Measurements from ENCODE around the gene PPIL6.

PPIL6 gene

GRCh38 chr6:109446541-109446940 is 6.1 kb upstream of the PPIL6 start:
- no peaks in the 10 kb centered on the region for H3K27me3 ChIP-seq (replicated peaks; ENCODE audit: control insufficient read depth, insufficient read depth, low read length)
- no peak overlapping the region for H3K9ac ChIP-seq (ENCODE audit: low read length)
- DNase-seq (ENCODE audit: low read depth) = no peak
- peaks cover 41% of the 10 kb centered on the region for H3K36me3 ChIP-seq (ENCODE audit: control insufficient read depth, insufficient read depth, low read length, severe bottlenecking)
- H3K4me3 ChIP-seq (ENCODE audit: low read length) = no peak overlapping the region
- no peaks in the 10 kb centered on the region for H3K9me3 ChIP-seq (ENCODE audit: control insufficient read depth, low read length)
- peaks cover 2% of the 10 kb centered on the region for H3K4me1 ChIP-seq (ENCODE audit: control insufficient read depth, insufficient read depth, low read length)

- Histone ChIP-seq H3K4me1 (ENCODE audit: control insufficient read depth, insufficient read depth, low read length) (peaks cover 7% of the 10 kb centered on the region), H3K9ac (ENCODE audit: low read length) (no peak overlapping the region), H3K27me3 (replicated peaks; ENCODE audit: control insufficient read depth, insufficient read depth, low read length) (no peaks in the 10 kb centered on the region), H3K36me3 (ENCODE audit: control insufficient read depth, insufficient read depth, low read length, severe bottlenecking) (peaks cover 39% of the 10 kb centered on the region), H3K4me3 (ENCODE audit: low read length) (no peak overlapping the region), H3K9me3 (ENCODE audit: control insufficient read depth, low read length) (no peaks in the 10 kb centered on the region)
- no peak for DNase-seq (ENCODE audit: low read depth)
Measured at GRCh38 chr6:109446072-109446471, 5.6 kb upstream of the PPIL6 start.

GRCh38 chr6:109445382-109445781 is 5.0 kb upstream of the PPIL6 start:
- Histone ChIP-seq H3K36me3 (ENCODE audit: control insufficient read depth, insufficient read depth, low read length, severe bottlenecking) (peaks cover 39% of the 10 kb centered on the region), H3K27me3 (replicated peaks; ENCODE audit: control insufficient read depth, insufficient read depth, low read length) (no peaks in the 10 kb centered on the region), H3K9me3 (ENCODE audit: control insufficient read depth, low read length) (no peaks in the 10 kb centered on the region), H3K4me1 (ENCODE audit: control insufficient read depth, insufficient read depth, low read length) (peaks cover 7% of the 10 kb centered on the region), H3K9ac (ENCODE audit: low read length) (no peak overlapping the region), H3K4me3 (ENCODE audit: low read length) (no peak overlapping the region)
- no peak for DNase-seq (ENCODE audit: low read depth)

GRCh38 chr6:109443425-109443950 is 3.1 kb upstream of the PPIL6 start:
- peaks cover 39% of the 10 kb centered on the region for H3K36me3 ChIP-seq (ENCODE audit: control insufficient read depth, insufficient read depth, low read length, severe bottlenecking)
- H3K4me3 ChIP-seq (ENCODE audit: low read length) = no peak overlapping the region
- no peak overlapping the region for H3K9ac ChIP-seq (ENCODE audit: low read length)
- no peaks in the 10 kb centered on the region for H3K9me3 ChIP-seq (ENCODE audit: control insufficient read depth, low read length)
- DNase-seq (ENCODE audit: low read depth) = no peak
- peaks cover 19% of the 10 kb centered on the region for H3K4me1 ChIP-seq (ENCODE audit: control insufficient read depth, insufficient read depth, low read length)
- no peaks in the 10 kb centered on the region for H3K27me3 ChIP-seq (replicated peaks; ENCODE audit: control insufficient read depth, insufficient read depth, low read length)

DNA sequence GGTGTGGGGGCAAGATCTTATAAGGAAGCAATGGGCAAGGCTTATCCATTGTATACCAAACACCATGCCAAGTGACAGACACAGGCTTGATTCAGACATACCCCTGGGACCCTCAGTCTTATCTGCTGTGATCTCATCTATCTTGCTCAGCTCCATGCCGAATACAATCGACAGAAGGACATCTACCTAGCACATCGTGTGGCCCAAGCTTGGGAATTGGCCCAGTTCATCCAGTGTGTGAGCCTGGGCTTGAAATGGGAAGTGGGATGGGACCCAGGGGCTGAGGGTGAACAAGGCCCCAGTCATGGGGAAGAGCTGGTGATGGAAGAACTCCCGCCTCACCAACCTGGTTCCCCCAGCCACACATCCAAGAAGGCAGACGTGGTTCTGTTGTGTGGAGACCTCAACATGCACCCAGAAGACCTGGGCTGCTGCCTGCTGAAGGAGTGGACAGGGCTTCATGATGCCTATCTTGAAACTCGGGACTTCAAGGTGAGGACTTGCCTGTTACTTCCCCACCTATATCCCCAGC is 2.0 kb upstream of the PPIL6 start:
- peaks cover 39% of the 10 kb centered on the region for H3K36me3 ChIP-seq (ENCODE audit: control insufficient read depth, insufficient read depth, low read length, severe bottlenecking)
- peaks cover 19% of the 10 kb centered on the region for H3K4me1 ChIP-seq (ENCODE audit: control insufficient read depth, insufficient read depth, low read length)
- H3K27me3 ChIP-seq (replicated peaks; ENCODE audit: control insufficient read depth, insufficient read depth, low read length) = no peaks in the 10 kb centered on the region
- DNase-seq (ENCODE audit: low read depth) = no peak
- H3K9ac ChIP-seq (ENCODE audit: low read length) = no peak overlapping the region
- no peaks in the 10 kb centered on the region for H3K9me3 ChIP-seq (ENCODE audit: control insufficient read depth, low read length)
- H3K4me3 ChIP-seq (ENCODE audit: low read length) = no peak overlapping the region

DNA sequence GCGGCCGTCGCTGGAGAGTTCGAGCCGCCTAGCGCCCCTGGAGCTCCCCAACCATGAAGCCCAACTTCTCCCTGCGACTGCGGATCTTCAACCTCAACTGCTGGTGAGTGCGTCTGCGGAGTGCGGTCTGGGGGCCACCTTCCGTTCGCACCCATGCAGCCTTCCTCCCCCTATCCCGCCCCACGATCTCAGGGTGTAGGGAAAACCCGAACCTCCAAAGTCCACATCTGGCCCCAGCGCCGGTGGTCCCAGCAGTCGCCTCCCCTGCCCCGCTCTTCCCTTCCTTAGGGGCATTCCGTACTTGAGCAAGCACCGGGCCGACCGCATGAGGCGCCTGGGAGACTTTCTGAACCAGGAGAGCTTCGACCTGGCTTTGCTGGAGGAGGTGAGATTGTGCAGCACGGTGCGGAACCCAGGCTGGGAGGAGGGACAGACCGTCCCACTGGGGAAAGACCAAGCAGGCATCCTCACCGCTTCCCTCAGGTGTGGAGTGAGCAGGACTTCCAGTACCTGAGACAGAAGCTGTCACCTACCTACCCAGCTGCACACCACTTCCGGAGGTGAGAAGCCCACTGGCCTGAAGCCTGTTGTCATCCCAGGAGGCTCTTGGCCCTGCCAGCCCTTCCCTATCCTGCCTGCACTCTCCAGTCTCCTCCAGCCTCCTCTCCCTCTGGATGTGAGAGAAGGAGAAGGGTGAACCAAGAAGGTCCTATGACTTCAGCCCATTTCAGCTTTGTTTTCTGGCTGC is 815 bp upstream of the PPIL6 start:
- DNase-seq (ENCODE audit: low read depth) = peak; percentile 73
- H3K36me3 ChIP-seq (ENCODE audit: control insufficient read depth, insufficient read depth, low read length, severe bottlenecking) = peaks cover 33% of the 10 kb centered on the region

GRCh38 chr6:109436041-109436440 is 4.4 kb downstream of the PPIL6 start:
- no peaks in the 10 kb centered on the region for H3K9me3 ChIP-seq (ENCODE audit: control insufficient read depth, low read length)
- DNase-seq (ENCODE audit: low read depth) = no peak
- peaks cover 25% of the 10 kb centered on the region for H3K4me1 ChIP-seq (ENCODE audit: control insufficient read depth, insufficient read depth, low read length)
- no peak overlapping the region for H3K4me3 ChIP-seq (ENCODE audit: low read length)
- no peaks in the 10 kb centered on the region for H3K36me3 ChIP-seq (ENCODE audit: control insufficient read depth, insufficient read depth, low read length, severe bottlenecking)
- H3K27me3 ChIP-seq (replicated peaks; ENCODE audit: control insufficient read depth, insufficient read depth, low read length) = no peaks in the 10 kb centered on the region
- no peak overlapping the region for H3K9ac ChIP-seq (ENCODE audit: low read length)

More for the DNA sequence above, 815 bp upstream of the PPIL6 start:
- no peaks in the 10 kb centered on the region for H3K27me3 ChIP-seq (replicated peaks; ENCODE audit: control insufficient read depth, insufficient read depth, low read length)
- H3K9me3 ChIP-seq (ENCODE audit: control insufficient read depth, low read length) = no peaks in the 10 kb centered on the region
- H3K4me1 ChIP-seq (ENCODE audit: control insufficient read depth, insufficient read depth, low read length) = peaks cover 19% of the 10 kb centered on the region
- peak overlapping the region; percentile 94 for H3K4me3 ChIP-seq (ENCODE audit: low read length)
- peak overlapping the region; percentile 94 for H3K9ac ChIP-seq (ENCODE audit: low read length)

DNA sequence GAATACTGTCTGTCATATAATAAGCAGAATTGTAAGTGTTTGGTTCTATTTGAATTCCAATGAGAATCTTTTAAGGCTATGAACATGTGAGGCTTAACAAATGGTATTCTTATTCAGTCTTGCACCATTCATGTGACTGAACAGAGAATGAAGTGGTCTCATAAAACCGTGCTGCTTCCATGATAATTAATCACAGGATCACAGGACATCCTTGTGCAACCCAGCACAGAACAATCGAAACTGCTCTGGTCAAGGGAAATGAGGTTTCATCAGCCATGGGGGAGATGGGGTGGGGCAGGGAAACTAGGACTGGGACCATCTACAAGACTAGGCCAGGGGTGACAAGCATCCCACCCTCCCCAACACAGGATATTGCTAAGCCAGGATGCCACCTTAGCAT is 6.0 kb downstream of the PPIL6 start:
- H3K9me3 ChIP-seq (ENCODE audit: control insufficient read depth, low read length) = no peaks in the 10 kb centered on the region
- no peaks in the 10 kb centered on the region for H3K27me3 ChIP-seq (replicated peaks; ENCODE audit: control insufficient read depth, insufficient read depth, low read length)
- no peak for DNase-seq (ENCODE audit: low read depth)
- H3K36me3 ChIP-seq (ENCODE audit: control insufficient read depth, insufficient read depth, low read length, severe bottlenecking) = no peaks in the 10 kb centered on the region
- no peak overlapping the region for H3K9ac ChIP-seq (ENCODE audit: low read length)
- no peak overlapping the region for H3K4me3 ChIP-seq (ENCODE audit: low read length)
- peaks cover 21% of the 10 kb centered on the region for H3K4me1 ChIP-seq (ENCODE audit: control insufficient read depth, insufficient read depth, low read length)

DNA sequence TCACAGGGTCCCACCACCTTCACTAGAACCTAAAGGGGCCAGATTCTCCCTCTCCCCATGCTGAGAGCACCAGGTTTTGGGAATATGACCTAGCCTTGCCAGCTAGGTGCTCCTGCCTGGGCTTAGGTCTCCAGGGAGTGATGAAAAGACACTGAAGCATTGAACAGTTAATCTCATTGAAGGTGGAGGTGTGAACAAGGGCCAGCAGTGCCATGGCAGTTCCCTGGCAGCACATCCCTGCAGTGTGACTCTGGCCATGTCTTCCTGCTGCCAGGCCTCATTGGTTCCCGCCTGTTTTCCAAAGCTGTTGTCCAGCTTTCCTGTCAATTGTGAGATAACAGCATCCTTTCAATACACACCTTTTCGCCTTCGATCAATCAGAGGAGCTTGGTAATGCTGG is 10.9 kb downstream of the PPIL6 start:
- Histone ChIP-seq H3K36me3 (ENCODE audit: control insufficient read depth, insufficient read depth, low read length, severe bottlenecking) (no peaks in the 10 kb centered on the region), H3K9me3 (ENCODE audit: control insufficient read depth, low read length) (no peaks in the 10 kb centered on the region), H3K4me1 (ENCODE audit: control insufficient read depth, insufficient read depth, low read length) (peaks cover 24% of the 10 kb centered on the region), H3K9ac (ENCODE audit: low read length) (no peak overlapping the region), H3K27me3 (replicated peaks; ENCODE audit: control insufficient read depth, insufficient read depth, low read length) (no peaks in the 10 kb centered on the region), H3K4me3 (ENCODE audit: low read length) (no peak overlapping the region)
- DNase-seq (ENCODE audit: low read depth) = no peak

GRCh38 chr6:109428889-109429477 is 11.4 kb downstream of the PPIL6 start:
- peak overlapping the region; percentile 1 for H3K4me3 ChIP-seq (ENCODE audit: low read length)
- H3K36me3 ChIP-seq (ENCODE audit: control insufficient read depth, insufficient read depth, low read length, severe bottlenecking) = no peaks in the 10 kb centered on the region
- H3K4me1 ChIP-seq (ENCODE audit: control insufficient read depth, insufficient read depth, low read length) = peaks cover 24% of the 10 kb centered on the region
- H3K9ac ChIP-seq (ENCODE audit: low read length) = no peak overlapping the region
- no peaks in the 10 kb centered on the region for H3K9me3 ChIP-seq (ENCODE audit: control insufficient read depth, low read length)
- DNase-seq (ENCODE audit: low read depth) = peak; percentile 66
- H3K27me3 ChIP-seq (replicated peaks; ENCODE audit: control insufficient read depth, insufficient read depth, low read length) = no peaks in the 10 kb centered on the region

DNA sequence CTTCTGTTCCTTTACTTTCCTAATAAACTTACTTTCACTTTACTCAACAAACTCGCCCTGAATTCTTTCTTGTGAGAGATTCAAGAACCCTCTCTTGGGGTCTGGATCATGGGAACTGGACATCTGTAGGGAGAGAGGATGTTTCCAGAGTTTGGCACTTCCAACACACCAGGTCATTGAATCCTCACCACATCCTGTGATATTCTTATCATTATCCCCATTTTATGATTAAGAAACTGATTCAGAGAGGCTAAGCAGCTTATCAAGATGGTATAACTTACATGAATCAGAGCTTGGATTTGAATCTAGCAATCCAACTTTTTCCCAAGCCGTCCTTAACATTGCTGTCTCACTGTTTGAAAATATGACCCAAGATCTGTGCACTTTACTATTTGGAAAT is 15.5 kb downstream of the PPIL6 start:
- DNase-seq (ENCODE audit: low read depth) = no peak
- Histone ChIP-seq H3K36me3 (ENCODE audit: control insufficient read depth, insufficient read depth, low read length, severe bottlenecking) (no peaks in the 10 kb centered on the region), H3K4me3 (ENCODE audit: low read length) (peak overlapping the region; percentile 52), H3K4me1 (ENCODE audit: control insufficient read depth, insufficient read depth, low read length) (peaks cover 21% of the 10 kb centered on the region), H3K9ac (ENCODE audit: low read length) (no peak overlapping the region), H3K9me3 (ENCODE audit: control insufficient read depth, low read length) (no peaks in the 10 kb centered on the region), H3K27me3 (replicated peaks; ENCODE audit: control insufficient read depth, insufficient read depth, low read length) (no peaks in the 10 kb centered on the region)

Data from adipocyte (in vitro differentiated cells).